GM19240 (cell line): ENCODE results near the gene UVRAG.

Source experiments
- DNase-seq: peaks from one replicate; pipeline ENCODE4 v3.0.0; 2011; ENCODE audit warnings: low spot score; ENCODE audit not compliant: insufficient read length

The UVRAG gene

GRCh38 chr11:75814677-75815344 lies at the start of gene UVRAG:
Gene UVRAG, plus strand, starts transcription at chr11:75815210. Its CDS starts 198 bp downstream, at chr11:75815408.
- DNase-seq, result peak; percentile 73

- DNase-seq, result no peak
These were observed 48.4 kb upstream of the UVRAG start for GRCh38 chr11:75766443-75767227.

- DNase-seq, result no peak
These were observed 47.8 kb upstream of the UVRAG start for GRCh38 chr11:75767228-75767572.

DNA sequence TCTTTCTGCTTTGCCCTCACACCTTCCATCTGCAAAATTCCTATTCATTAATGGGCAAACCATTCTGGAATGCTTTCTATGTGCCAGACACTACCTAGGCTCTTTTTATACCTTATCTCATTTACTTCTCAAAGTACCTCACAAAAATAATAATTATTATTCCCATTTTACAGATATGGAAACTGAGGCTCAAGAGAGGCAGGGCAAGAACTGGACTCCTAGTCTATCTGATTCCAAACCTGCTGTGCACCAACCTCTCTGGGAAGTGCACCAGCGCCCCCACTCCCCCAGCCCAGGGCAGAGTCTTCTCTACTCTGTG lies 47.3 kb upstream of the UVRAG start:
- DNase-seq, result no peak

- peak; percentile 73 for DNase-seq
These were observed 46.7 kb upstream of the UVRAG start, which contains the start of gene DGAT2 for GRCh38 chr11:75768112-75768908. Gene DGAT2, plus strand, starts transcription at chr11:75768778. Its CDS starts 214 bp downstream, at chr11:75768992.

GRCh38 chr11:75768909-75769771 lies 45.9 kb upstream of the UVRAG start:
- no peak for DNase-seq

GRCh38 chr11:75770102-75770501 lies 44.9 kb upstream of the UVRAG start:
- no peak for DNase-seq

- no peak for DNase-seq
These were observed 43.2 kb upstream of the UVRAG start for GRCh38 chr11:75771646-75772410.

DNA sequence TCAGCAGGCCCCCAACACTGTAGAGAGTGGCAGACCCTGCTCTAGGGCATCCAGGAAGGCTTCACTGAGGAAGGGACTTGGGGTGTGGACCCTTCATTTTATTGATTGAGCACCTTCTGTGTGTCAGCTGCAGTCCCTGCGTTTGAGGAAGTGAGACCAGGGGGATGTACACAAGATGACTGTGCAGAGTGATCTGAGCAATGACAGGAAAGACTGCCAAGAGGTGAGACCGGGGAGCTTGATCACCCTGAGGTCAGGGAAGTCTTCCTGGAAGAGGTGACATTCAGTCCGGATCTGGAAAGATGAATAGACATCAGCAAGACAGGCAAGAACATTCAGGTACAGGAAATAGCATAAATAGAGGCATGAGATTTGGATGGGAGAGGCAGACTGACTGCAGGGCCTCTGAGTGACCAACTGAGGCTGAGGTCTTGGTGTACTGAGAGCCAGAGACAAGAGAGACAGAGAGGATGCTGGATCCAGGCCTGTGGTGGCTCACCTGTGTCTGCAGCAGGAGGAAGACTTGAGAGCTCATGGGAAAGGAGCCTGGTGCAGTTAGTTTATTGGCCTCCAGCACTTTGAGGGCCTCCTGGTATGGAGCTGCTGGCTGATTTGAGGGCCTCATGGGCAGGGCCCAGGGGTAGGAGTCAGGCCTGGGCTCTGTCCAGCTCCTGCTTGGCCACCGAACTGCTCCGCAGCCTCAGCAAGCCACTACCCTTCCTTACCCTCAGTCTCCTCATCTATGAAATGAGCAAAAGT lies 41.2 kb upstream of the UVRAG start:
- peak; percentile 92 for DNase-seq

GRCh38 chr11:75775056-75775455 lies 40.0 kb upstream of the UVRAG start:
- no peak for DNase-seq

DNA sequence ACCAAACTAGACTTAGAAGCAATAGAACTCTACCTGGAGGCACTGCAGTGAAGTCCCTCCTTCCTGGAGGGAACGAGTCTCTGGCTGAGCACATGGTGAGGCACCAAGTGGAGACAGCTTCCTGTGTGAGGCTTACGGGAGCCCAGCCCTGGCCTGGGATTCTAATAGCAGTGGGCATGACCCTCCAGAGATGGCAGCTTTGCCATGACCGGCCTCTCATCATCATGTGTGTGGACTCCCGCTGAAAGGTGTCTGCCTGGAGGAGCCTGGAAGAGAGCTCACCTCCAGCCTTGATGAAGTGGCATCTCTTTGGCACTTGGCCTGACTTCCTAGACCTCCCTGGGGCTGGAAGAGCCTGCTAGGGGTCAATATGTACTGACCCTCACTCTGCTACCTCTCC lies 38.5 kb upstream of the UVRAG start:
- no peak for DNase-seq

GRCh38 chr11:75777461-75778110 lies 37.4 kb upstream of the UVRAG start:
- DNase-seq, result no peak

GRCh38 chr11:75778962-75779361 lies 36.0 kb upstream of the UVRAG start:
- no peak for DNase-seq

DNA sequence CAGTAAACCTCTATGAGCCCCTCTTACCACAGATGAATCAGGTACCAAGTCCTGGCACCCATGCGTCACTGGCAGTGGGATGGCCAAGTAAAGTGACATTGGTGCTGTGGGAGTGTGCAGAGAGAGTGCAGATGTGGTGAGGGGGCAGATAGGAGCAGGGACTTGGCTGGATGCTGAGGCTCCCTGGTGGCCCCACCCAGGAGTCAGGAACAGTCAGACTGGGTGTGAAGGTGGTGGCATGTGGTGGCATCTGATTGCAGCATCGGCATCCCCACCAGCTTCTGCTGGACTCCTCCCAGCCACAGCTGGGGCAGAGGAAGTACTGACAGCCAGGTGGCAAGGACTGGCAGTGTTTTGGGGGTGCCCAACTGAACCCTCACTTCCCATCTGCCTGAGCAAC lies 35.0 kb upstream of the UVRAG start:
- no peak for DNase-seq

DNA sequence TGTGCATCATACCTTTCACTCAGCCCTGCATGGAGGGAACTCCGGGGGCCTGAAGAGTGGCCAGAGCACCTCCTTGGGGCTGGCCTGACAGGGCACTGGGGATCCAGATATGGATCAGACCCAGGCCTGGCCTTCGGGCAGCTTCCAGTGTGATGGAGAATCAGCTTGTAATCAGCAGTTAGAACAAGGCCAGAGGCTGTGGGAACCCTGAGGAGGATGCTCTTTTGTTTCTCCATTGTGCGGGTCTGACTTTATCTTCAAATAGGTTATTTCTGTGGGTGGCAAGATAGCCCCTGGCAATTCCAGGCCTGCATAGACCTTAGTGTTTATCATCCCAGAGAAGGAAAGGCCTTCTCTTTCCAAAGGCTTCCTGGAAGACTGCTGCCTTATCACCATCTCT lies 34.1 kb upstream of the UVRAG start:
- no peak for DNase-seq

- no peak for DNase-seq
These were observed 33.7 kb upstream of the UVRAG start for GRCh38 chr11:75781296-75781695.

GRCh38 chr11:75781831-75782230 lies 33.2 kb upstream of the UVRAG start:
- no peak for DNase-seq

GRCh38 chr11:75782540-75783263 lies 32.3 kb upstream of the UVRAG start:
- DNase-seq, result no peak
